IPS-20b (cell line): ENCODE measurements around the gene ACVR1C.
"Not testable (repeated sequence)": the region's sequence is repeated elsewhere in the genome, so short reads cannot be mapped to it uniquely, and the experiment has no call there.

Source experiments
- H3K27ac ChIP-seq: one replicate; pipeline ENCODE4 v1.5.1; 2013; ENCODE audit warnings: low read length
- H3K27me3 ChIP-seq: 2 replicates; pipeline ENCODE4 v1.6.1; 2013; ENCODE audit warnings: mild to moderate bottlenecking, low read length, inconsistent platforms; ENCODE audit not compliant: insufficient read depth
- H3K36me3 ChIP-seq: 2 replicates; pipeline ENCODE4 v1.6.1; 2013; ENCODE audit warnings: low read depth, mild to moderate bottlenecking, inconsistent platforms, low read length, moderate library complexity; ENCODE audit not compliant: insufficient read depth
- H3K4me1 ChIP-seq: 2 replicates; pipeline ENCODE4 v1.6.1; 2013; ENCODE audit warnings: mild to moderate bottlenecking, control low read depth, inconsistent platforms, low read length, moderate library complexity; ENCODE audit not compliant: insufficient read depth
- H3K4me3 ChIP-seq: 2 replicates; pipeline ENCODE4 v1.5.1; 2013; ENCODE audit warnings: mild to moderate bottlenecking, low read length, inconsistent platforms
- H3K9ac ChIP-seq: 2 replicates; pipeline ENCODE4 v1.6.1; 2013; ENCODE audit warnings: low read depth, mild to moderate bottlenecking, inconsistent platforms, low read length, moderate library complexity
- H3K9me3 ChIP-seq: 2 replicates; pipeline ENCODE4 v1.6.1; 2013; ENCODE audit warnings: mild to moderate bottlenecking, low read depth, low read length, inconsistent platforms; ENCODE audit not compliant: insufficient read depth

The ACVR1C gene

GRCh38 chr2:157526070-157526469 is 102.6 kb downstream of the ACVR1C start:
- Histone ChIP-seq H3K9me3 (no peaks in the 10 kb centered on the region), H3K27ac (no peak overlapping the region), H3K36me3 (no peaks in the 10 kb centered on the region), H3K4me3 (no peak overlapping the region), H3K9ac (no peak overlapping the region), H3K27me3 (no peaks in the 10 kb centered on the region), H3K4me1 (no peaks in the 10 kb centered on the region)

- Histone ChIP-seq H3K27me3 (no peaks in the 10 kb centered on the region), H3K36me3 (no peaks in the 10 kb centered on the region), H3K27ac (no peak overlapping the region), H3K4me3 (no peak overlapping the region), H3K9ac (no peak overlapping the region), H3K9me3 (no peaks in the 10 kb centered on the region), H3K4me1 (no peaks in the 10 kb centered on the region)
These were observed 105.1 kb downstream of the ACVR1C start for GRCh38 chr2:157523270-157524247.

- H3K9ac ChIP-seq, H3K4me3 ChIP-seq, H3K36me3 ChIP-seq, H3K27me3 ChIP-seq, H3K9me3 ChIP-seq, H3K4me1 ChIP-seq, H3K27ac ChIP-seq: not testable (repeated sequence)
These were observed 113.7 kb downstream of the ACVR1C start for GRCh38 chr2:157514966-157515365.

GRCh38 chr2:157509744-157510143 is 118.9 kb downstream of the ACVR1C start:
- no peak overlapping the region for H3K9ac ChIP-seq
- H3K36me3 ChIP-seq, result no peaks in the 10 kb centered on the region
- no peak overlapping the region for H3K27ac ChIP-seq
- no peaks in the 10 kb centered on the region for H3K4me1 ChIP-seq
- no peaks in the 10 kb centered on the region for H3K9me3 ChIP-seq
- no peaks in the 10 kb centered on the region for H3K27me3 ChIP-seq
- no peak overlapping the region for H3K4me3 ChIP-seq

GRCh38 chr2:157508676-157509075 is 120.0 kb downstream of the ACVR1C start:
- H3K36me3 ChIP-seq, result no peaks in the 10 kb centered on the region
- no peak overlapping the region for H3K27ac ChIP-seq
- no peaks in the 10 kb centered on the region for H3K27me3 ChIP-seq
- no peaks in the 10 kb centered on the region for H3K4me1 ChIP-seq
- H3K9ac ChIP-seq, result no peak overlapping the region
- no peaks in the 10 kb centered on the region for H3K9me3 ChIP-seq
- no peak overlapping the region for H3K4me3 ChIP-seq

GRCh38 chr2:157506586-157506985 is 122.1 kb downstream of the ACVR1C start:
- Histone ChIP-seq H3K27me3 (no peaks in the 10 kb centered on the region), H3K27ac (no peak overlapping the region), H3K36me3 (no peaks in the 10 kb centered on the region), H3K4me3 (no peak overlapping the region), H3K9ac (no peak overlapping the region), H3K9me3 (no peaks in the 10 kb centered on the region), H3K4me1 (no peaks in the 10 kb centered on the region)

- Histone ChIP-seq H3K4me3 (no peak overlapping the region), H3K4me1 (no peaks in the 10 kb centered on the region), H3K27me3 (no peaks in the 10 kb centered on the region), H3K9ac (no peak overlapping the region), H3K9me3 (no peaks in the 10 kb centered on the region), H3K27ac (no peak overlapping the region), H3K36me3 (no peaks in the 10 kb centered on the region)
These were observed 124.0 kb downstream of the ACVR1C start for GRCh38 chr2:157504623-157505022.

GRCh38 chr2:157501026-157501425 is 127.6 kb downstream of the ACVR1C start:
- H3K36me3 ChIP-seq, result no peaks in the 10 kb centered on the region
- H3K27ac ChIP-seq, result no peak overlapping the region
- no peaks in the 10 kb centered on the region for H3K27me3 ChIP-seq
- no peaks in the 10 kb centered on the region for H3K9me3 ChIP-seq
- no peak overlapping the region for H3K9ac ChIP-seq
- H3K4me3 ChIP-seq, result no peak overlapping the region
- no peaks in the 10 kb centered on the region for H3K4me1 ChIP-seq

- H3K27ac ChIP-seq, result no peak overlapping the region
These were observed 128.3 kb downstream of the ACVR1C start for GRCh38 chr2:157500334-157500733.

GRCh38 chr2:157498483-157498882 is 130.2 kb downstream of the ACVR1C start:
- Histone ChIP-seq H3K4me3 (no peak overlapping the region), H3K27me3 (no peaks in the 10 kb centered on the region), H3K36me3 (no peaks in the 10 kb centered on the region), H3K27ac (no peak overlapping the region), H3K9ac (no peak overlapping the region), H3K9me3 (no peaks in the 10 kb centered on the region), H3K4me1 (no peaks in the 10 kb centered on the region)

More at GRCh38 chr2:157500334-157500733, 128.3 kb downstream of the ACVR1C start:
- Histone ChIP-seq H3K27me3 (no peaks in the 10 kb centered on the region), H3K9ac (no peak overlapping the region), H3K4me3 (no peak overlapping the region), H3K9me3 (no peaks in the 10 kb centered on the region), H3K4me1 (no peaks in the 10 kb centered on the region), H3K36me3 (no peaks in the 10 kb centered on the region)

- Histone ChIP-seq H3K27ac (no peak overlapping the region), H3K9ac (no peak overlapping the region), H3K27me3 (no peaks in the 10 kb centered on the region), H3K9me3 (no peaks in the 10 kb centered on the region), H3K4me1 (no peaks in the 10 kb centered on the region), H3K4me3 (no peak overlapping the region), H3K36me3 (no peaks in the 10 kb centered on the region)
These were observed 130.9 kb downstream of the ACVR1C start for GRCh38 chr2:157497638-157498314.
